ENCODE measurements around the gene SLC4A5. TPM values are rescaled to one million over a fixed set of nuclear protein-coding genes. Genes with fewer than 3 reads are reported as not detected.

SLC4A5 gene
- total and polyA plus RNA-seq, 8 donors: 0.12 to 4.8 (median 0.58) TPM; not detected in 1

GRCh38 chr2:74333175-74333574, 10.0 kb downstream of the SLC4A5 start:
- TF ChIP-seq POLR2AphosphoS5 (IDR thresholded peaks at IDR 0.05) (no peak), POLR2A (IDR thresholded peaks at IDR 0.05) (no peak), CTCF (IDR thresholded peaks at IDR 0.05) (peak in 3 of 7 experiments; percentile 6 to 19 (median 18))
- no peaks in the 10 kb centered on the region for H3K9me3 ChIP-seq
- H3K27ac ChIP-seq: no peak overlapping the region
- intact Hi-C loops (cut with DNase I; ENCODE audit: low total_unique reads): loop anchor here (10.0 kb wide), 1 partner anchor 508 kb away; the partner anchor contains the start of gene STAMBP
- no peak overlapping the region for H3K4me3 ChIP-seq
- DNase-seq: peak; percentile 32 to 54
- no peaks in the 10 kb centered on the region for H3K27me3 ChIP-seq
- peaks cover 7 to 41% (median 34%) of the 10 kb centered on the region in 4 donors for H3K36me3 ChIP-seq
- no peaks in the 10 kb centered on the region for H3K4me1 ChIP-seq
- WGBS, 5 donors: 49 to 67% (median 66%) methylated on average over 3 of the region's 3 CpGs

- DNase-seq: no peak
- H3K4me3 ChIP-seq: no peak overlapping the region
- intact Hi-C loops (cut with DNase I; ENCODE audit: low total_unique reads): loop anchor here (10.0 kb wide), 1 partner anchor 508 kb away; the partner anchor contains the start of gene STAMBP
- H3K27me3 ChIP-seq: no peaks in the 10 kb centered on the region
- no peak for TF ChIP-seq CTCF (IDR thresholded peaks at IDR 0.05)
- TF ChIP-seq EP300 (IDR thresholded peaks at IDR 0.05): no peak
- no peak for TF ChIP-seq POLR2A (IDR thresholded peaks at IDR 0.05)
- no peak for TF ChIP-seq POLR2AphosphoS5 (IDR thresholded peaks at IDR 0.05)
- H3K36me3 ChIP-seq: peaks cover 7 to 45% (median 36%) of the 10 kb centered on the region in 4 donors
- WGBS, 5 donors: 87 to 92% (median 88%) methylated on average over 3 of the region's 3 CpGs
- no peak overlapping the region for H3K27ac ChIP-seq
- H3K4me1 ChIP-seq: no peaks in the 10 kb centered on the region
- no peaks in the 10 kb centered on the region for H3K9me3 ChIP-seq
Measured at GRCh38 chr2:74332550-74333174, 10.6 kb downstream of the SLC4A5 start.

- H3K4me3 ChIP-seq: no peak overlapping the region
- H3K36me3 ChIP-seq: peaks cover 7 to 49% (median 39%) of the 10 kb centered on the region in 4 donors
- no peaks in the 10 kb centered on the region for H3K9me3 ChIP-seq
- intact Hi-C loops (cut with DNase I; ENCODE audit: low total_unique reads): no loop called here
- no peaks in the 10 kb centered on the region for H3K27me3 ChIP-seq
- no peak overlapping the region for H3K27ac ChIP-seq
- 36 to 55% (median 48%) methylated on average over 2 of the region's 2 CpGs for WGBS, 5 donors
- H3K4me1 ChIP-seq: no peaks in the 10 kb centered on the region
- TF ChIP-seq POLR2AphosphoS5 (IDR thresholded peaks at IDR 0.05) (no peak), POLR2A (IDR thresholded peaks at IDR 0.05) (no peak), EP300 (IDR thresholded peaks at IDR 0.05) (no peak), CTCF (IDR thresholded peaks at IDR 0.05) (no peak)
- DNase-seq: no peak
Measured at GRCh38 chr2:74328573-74328972, 14.6 kb downstream of the SLC4A5 start.

GRCh38 chr2:74328074-74328473, 15.1 kb downstream of the SLC4A5 start:
- 76 to 100% (median 90%) methylated on average over 2 of the region's 2 CpGs for WGBS, 5 donors
- Histone ChIP-seq H3K9me3 (no peaks in the 10 kb centered on the region), H3K4me3 (no peak overlapping the region), H3K27me3 (no peaks in the 10 kb centered on the region), H3K27ac (no peak overlapping the region), H3K4me1 (no peaks in the 10 kb centered on the region), H3K36me3 (peaks cover 7 to 49% (median 39%) of the 10 kb centered on the region in 4 donors)
- TF ChIP-seq POLR2A (IDR thresholded peaks at IDR 0.05): no peak
- no peak for TF ChIP-seq EP300 (IDR thresholded peaks at IDR 0.05)
- TF ChIP-seq POLR2AphosphoS5 (IDR thresholded peaks at IDR 0.05): no peak
- TF ChIP-seq CTCF (IDR thresholded peaks at IDR 0.05): no peak
- no peak for DNase-seq
- intact Hi-C loops (cut with DNase I; ENCODE audit: low total_unique reads): no loop called here
